Adipocyte (in vitro differentiated cells): ENCODE data around the gene ELOVL3.

Experiments
- DNase-seq: peaks from one replicate; pipeline ENCODE4 v3.0.0-alpha.2; 2015; ENCODE audit warnings: low read depth
- H3K27me3 ChIP-seq: replicated peaks from 2 replicates; pipeline ENCODE4 v1.7.0; 2013; ENCODE audit warnings: mild to moderate bottlenecking, low read length, moderate library complexity; ENCODE audit not compliant: control insufficient read depth, insufficient read depth
- H3K36me3 ChIP-seq: 2 replicates; pipeline ENCODE4 v1.7.0; 2013; ENCODE audit warnings: low read length, mild to moderate bottlenecking, moderate library complexity; ENCODE audit not compliant: control insufficient read depth, insufficient read depth, severe bottlenecking
- H3K4me1 ChIP-seq: 2 replicates; pipeline ENCODE4 v1.7.0; 2013; ENCODE audit warnings: mild to moderate bottlenecking, low read length, moderate library complexity; ENCODE audit not compliant: control insufficient read depth, insufficient read depth
- H3K4me3 ChIP-seq: 2 replicates; pipeline ENCODE4 v1.7.0; 2013; ENCODE audit warnings: mild to moderate bottlenecking, low read length, moderate library complexity
- H3K9ac ChIP-seq: 2 replicates; pipeline ENCODE4 v1.7.0; 2013; ENCODE audit warnings: mild to moderate bottlenecking, low read length, moderate library complexity
- H3K9me3 ChIP-seq: 2 replicates; pipeline ENCODE4 v1.7.0; 2013; ENCODE audit warnings: mild to moderate bottlenecking, low read length, moderate library complexity; ENCODE audit not compliant: control insufficient read depth

Gene ELOVL3

GRCh38 chr10:102230264-102230860 lies 4.3 kb downstream of the ELOVL3 start:
- peak; percentile 80 for DNase-seq
- H3K27me3 ChIP-seq: no peaks in the 10 kb centered on the region
- H3K4me3 ChIP-seq: peak overlapping the region; percentile 75
- H3K9me3 ChIP-seq: no peaks in the 10 kb centered on the region
- peaks cover 28% of the 10 kb centered on the region for H3K4me1 ChIP-seq
- peak overlapping the region; percentile 56 for H3K9ac ChIP-seq
- no peaks in the 10 kb centered on the region for H3K36me3 ChIP-seq

GRCh38 chr10:102230861-102231356 lies 4.8 kb downstream of the ELOVL3 start:
- Histone ChIP-seq H3K4me3 (peak overlapping the region; percentile 75), H3K9me3 (no peaks in the 10 kb centered on the region), H3K36me3 (no peaks in the 10 kb centered on the region), H3K9ac (peak overlapping the region; percentile 56), H3K4me1 (peaks cover 22% of the 10 kb centered on the region), H3K27me3 (no peaks in the 10 kb centered on the region)
- DNase-seq: no peak

GRCh38 chr10:102231357-102232318 lies 5.5 kb downstream of the ELOVL3 start:
- H3K4me1 ChIP-seq: peaks cover 18% of the 10 kb centered on the region
- no peaks in the 10 kb centered on the region for H3K9me3 ChIP-seq
- DNase-seq: peak; percentile 31
- no peaks in the 10 kb centered on the region for H3K36me3 ChIP-seq
- peak overlapping the region; percentile 75 for H3K4me3 ChIP-seq
- H3K27me3 ChIP-seq: peaks cover 4% of the 10 kb centered on the region
- H3K9ac ChIP-seq: no peak overlapping the region

- no peaks in the 10 kb centered on the region for H3K9me3 ChIP-seq
- no peak for DNase-seq
- no peaks in the 10 kb centered on the region for H3K4me1 ChIP-seq
- no peak overlapping the region for H3K4me3 ChIP-seq
- no peak overlapping the region for H3K9ac ChIP-seq
- H3K27me3 ChIP-seq: peaks cover 4% of the 10 kb centered on the region
- H3K36me3 ChIP-seq: no peaks in the 10 kb centered on the region
Observed at GRCh38 chr10:102233997-102234396, 7.9 kb downstream of the ELOVL3 start.

GRCh38 chr10:102234888-102235597 lies 8.9 kb downstream of the ELOVL3 start:
- no peak for DNase-seq
- H3K9me3 ChIP-seq: no peaks in the 10 kb centered on the region
- peaks cover 4% of the 10 kb centered on the region for H3K27me3 ChIP-seq
- no peaks in the 10 kb centered on the region for H3K4me1 ChIP-seq
- H3K4me3 ChIP-seq: no peak overlapping the region
- no peaks in the 10 kb centered on the region for H3K36me3 ChIP-seq
- H3K9ac ChIP-seq: no peak overlapping the region

- peaks cover 2% of the 10 kb centered on the region for H3K4me1 ChIP-seq
- no peaks in the 10 kb centered on the region for H3K9me3 ChIP-seq
- H3K4me3 ChIP-seq: no peak overlapping the region
- DNase-seq: no peak
- H3K36me3 ChIP-seq: no peaks in the 10 kb centered on the region
- H3K9ac ChIP-seq: no peak overlapping the region
- H3K27me3 ChIP-seq: peaks cover 4% of the 10 kb centered on the region
Observed at GRCh38 chr10:102235598-102235920, 9.5 kb downstream of the ELOVL3 start.

- Histone ChIP-seq H3K36me3 (no peaks in the 10 kb centered on the region), H3K27me3 (peaks cover 4% of the 10 kb centered on the region), H3K9ac (no peak overlapping the region), H3K4me3 (no peak overlapping the region), H3K9me3 (no peaks in the 10 kb centered on the region), H3K4me1 (peaks cover 6% of the 10 kb centered on the region)
- no peak for DNase-seq
Observed at GRCh38 chr10:102236006-102236405, 9.9 kb downstream of the ELOVL3 start.

- no peak overlapping the region for H3K9ac ChIP-seq
- DNase-seq: no peak
- H3K27me3 ChIP-seq: peaks cover 4% of the 10 kb centered on the region
- no peaks in the 10 kb centered on the region for H3K9me3 ChIP-seq
- no peak overlapping the region for H3K4me3 ChIP-seq
- peaks cover 13% of the 10 kb centered on the region for H3K4me1 ChIP-seq
- no peaks in the 10 kb centered on the region for H3K36me3 ChIP-seq
Observed at GRCh38 chr10:102237711-102238252, 11.7 kb downstream of the ELOVL3 start.

- peak; percentile 36 for DNase-seq
- peaks cover 26% of the 10 kb centered on the region for H3K4me1 ChIP-seq
- H3K4me3 ChIP-seq: peak overlapping the region; percentile 84
- H3K9me3 ChIP-seq: no peaks in the 10 kb centered on the region
- peak overlapping the region; percentile 65 for H3K9ac ChIP-seq
- H3K27me3 ChIP-seq: peaks cover 4% of the 10 kb centered on the region
- H3K36me3 ChIP-seq: no peaks in the 10 kb centered on the region
Observed at GRCh38 chr10:102240467-102241031, 14.4 kb downstream of the ELOVL3 start.

- H3K4me1 ChIP-seq: peaks cover 26% of the 10 kb centered on the region
- DNase-seq: no peak
Observed at GRCh38 chr10:102241032-102241443, 14.9 kb downstream of the ELOVL3 start.

More at GRCh38 chr10:102241032-102241443, 14.9 kb downstream of the ELOVL3 start:
- Histone ChIP-seq H3K36me3 (no peaks in the 10 kb centered on the region), H3K27me3 (peaks cover 4% of the 10 kb centered on the region), H3K9me3 (no peaks in the 10 kb centered on the region), H3K9ac (peak overlapping the region; percentile 65), H3K4me3 (peak overlapping the region; percentile 84)
